Neural cell (in vitro differentiated cells): ENCODE measurements around the gene HHLA2. TPM values are rescaled to one million over a fixed set of nuclear protein-coding genes. Genes with fewer than 3 reads are reported as not detected.

Experiments used
- H2AFZ ChIP-seq: fragments of 200-600, 300-800 bp; sonication (generic), shearing (Covaris generic); 2 replicates; pipeline ENCODE4 v1.6.0; 2014; ENCODE audit warnings: low read depth, mild to moderate bottlenecking, antibody characterized with exemption, low read length, moderate library complexity
- H3F3A ChIP-seq: fragments of 200-600 bp; shearing (Covaris generic); 2 replicates; pipeline ENCODE4 v1.6.1; 2016; ENCODE audit warnings: mild to moderate bottlenecking, moderate library complexity, mixed read lengths, antibody characterized with exemption, low read length; ENCODE audit not compliant: insufficient read depth, poor library complexity, severe bottlenecking
- H3K27ac ChIP-seq: fragments of 200-600, 300-800 bp; sonication (generic), shearing (Covaris generic); 2 replicates; pipeline ENCODE4 v1.5.1; 2014; ENCODE audit warnings: mild to moderate bottlenecking, low read length, moderate library complexity
- H3K27me3 ChIP-seq: fragments of 300-800, 200-600 bp; sonication (generic), shearing (Covaris generic); 2 replicates; pipeline ENCODE4 v1.6.0; 2014; ENCODE audit warnings: mild to moderate bottlenecking, low read depth, low read length, moderate library complexity; ENCODE audit not compliant: insufficient read depth
- H3K36me3 ChIP-seq: fragments of 300-800, 200-600 bp; sonication (generic), shearing (Covaris generic); 2 replicates; pipeline ENCODE4 v1.5.1; 2014; ENCODE audit warnings: mild to moderate bottlenecking, antibody characterized with exemption, low read length, moderate library complexity; ENCODE audit not compliant: insufficient read depth
- H3K4me2 ChIP-seq: fragments of 300-800, 200-600 bp; sonication (generic), shearing (Covaris generic); 2 replicates; pipeline ENCODE4 v1.6.0; 2014; ENCODE audit warnings: mild to moderate bottlenecking, low read length
- H3K4me3 ChIP-seq: fragments of 300-800, 200-600 bp; sonication (generic), shearing (Covaris generic); 2 replicates; pipeline ENCODE4 v1.5.1; 2014; ENCODE audit warnings: mild to moderate bottlenecking, low read length, moderate library complexity
- H3K79me2 ChIP-seq: fragments of 200-600 bp; shearing (Covaris generic); replicated peaks from 2 replicates; pipeline ENCODE4 v1.6.0; 2014; ENCODE audit warnings: mild to moderate bottlenecking, low read length, moderate library complexity; ENCODE audit not compliant: insufficient read depth
- H3K9ac ChIP-seq: fragments of 300-800, 200-600 bp; sonication (generic), shearing (Covaris generic); 2 replicates; pipeline ENCODE4 v1.6.1; 2016; ENCODE audit warnings: mild to moderate bottlenecking, low read length, mixed read lengths
- H3K9me2 ChIP-seq: fragments of 200-600 bp; shearing (Covaris generic); 2 replicates; pipeline ENCODE4 v1.6.1; 2016; ENCODE audit warnings: mild to moderate bottlenecking, low read length, mixed read lengths; ENCODE audit not compliant: insufficient read depth
- H3K9me3 ChIP-seq: fragments of 200-600, 300-800 bp; sonication (generic), shearing (Covaris generic); 2 replicates; pipeline ENCODE4 v1.6.1; 2016; ENCODE audit warnings: mild to moderate bottlenecking, mixed run types, low read length, moderate library complexity, mixed read lengths
- H4K20me1 ChIP-seq: fragments of 200-600 bp; shearing (Covaris generic); 2 replicates; pipeline ENCODE4 v1.6.1; 2016; ENCODE audit warnings: mild to moderate bottlenecking, mixed run types; ENCODE audit not compliant: insufficient read depth
- CTCF ChIP-seq: fragments of 450-650 bp; IDR thresholded peaks from 2 replicates; pipeline ENCODE4 v1.5.1; 2014; ENCODE audit warnings: antibody characterized with exemption, mild to moderate bottlenecking, moderate library complexity; ENCODE audit not compliant: poor library complexity, severe bottlenecking
- EP300 ChIP-seq: fragments of 450-650 bp; conservative IDR thresholded peaks from 2 replicates; pipeline ENCODE4 v1.6.1; 2014; ENCODE audit warnings: antibody characterized with exemption, mild to moderate bottlenecking, moderate library complexity; ENCODE audit not compliant: poor library complexity, severe bottlenecking
- EZH2 ChIP-seq: fragments of 200-600, 300-800 bp; shearing (Covaris generic), sonication (generic); IDR thresholded peaks from 2 replicates; pipeline ENCODE4 v1.6.1; 2014; ENCODE audit warnings: antibody characterized with exemption, low read length, borderline replicate concordance, mild to moderate bottlenecking; ENCODE audit not compliant: insufficient read depth, poor library complexity, severe bottlenecking
- MXI1 ChIP-seq: fragments of 450-650 bp; conservative IDR thresholded peaks from 2 replicates; pipeline ENCODE4 v1.6.1; 2014; ENCODE audit warnings: antibody characterized with exemption, mild to moderate bottlenecking; ENCODE audit not compliant: poor library complexity, severe bottlenecking
- POLR2AphosphoS5 ChIP-seq: IDR thresholded peaks from 2 replicates; pipeline ENCODE4 v1.6.1; 2012
- RAD21 ChIP-seq: fragments of 450-650 bp; conservative IDR thresholded peaks from 2 replicates; pipeline ENCODE4 v1.6.1; 2014; ENCODE audit warnings: antibody characterized with exemption, mild to moderate bottlenecking, moderate library complexity
- SMC3 ChIP-seq: fragments of 450-650 bp; conservative IDR thresholded peaks from 2 replicates; pipeline ENCODE4 v1.6.1; 2014; ENCODE audit warnings: antibody characterized with exemption, mild to moderate bottlenecking, moderate library complexity; ENCODE audit not compliant: poor library complexity
- TAF1 ChIP-seq: IDR thresholded peaks from 2 replicates; pipeline ENCODE4 v1.6.1; 2012; ENCODE audit warnings: low read depth
- polyA plus RNA-seq: library from polyadenylated mRNA; depleted of rRNA; stranded (reverse); fragments of >200 nt; gene quantifications from 2 replicates; pipeline ENCODE4 v1.2.3, GENCODE V29; 2014
- TF ChIP-seq, protein P1 (sequence below): IDR thresholded peaks from 2 replicates; pipeline ENCODE4 v1.6.1; 2012; ENCODE audit warnings: borderline replicate concordance

Gene HHLA2
- polyA plus RNA-seq, 1 donor from 2014 or later = not detected

GRCh38 chr3:108393128-108393900 is 97.0 kb downstream of the HHLA2 start:
- Histone ChIP-seq H3K4me2 (no peak overlapping the region), H3K27me3 (no peaks in the 10 kb centered on the region), H2AFZ (no peak overlapping the region), H3K9me2 (no peaks in the 10 kb centered on the region), H3K9me3 (no peaks in the 10 kb centered on the region), H4K20me1 (no peaks in the 10 kb centered on the region), H3K4me3 (no peak overlapping the region), H3F3A (no peaks in the 10 kb centered on the region), H3K27ac (no peak overlapping the region), H3K9ac (no peak overlapping the region), H3K79me2 (no peaks in the 10 kb centered on the region), H3K36me3 (no peaks in the 10 kb centered on the region)
- TF ChIP-seq TAF1 (no peak), EZH2 (no peak), MXI1 (no peak), EP300 (no peak), CTCF (no peak), SMC3 (no peak), POLR2AphosphoS5 (no peak), RAD21 (no peak)
- TF ChIP-seq, protein P1, sequence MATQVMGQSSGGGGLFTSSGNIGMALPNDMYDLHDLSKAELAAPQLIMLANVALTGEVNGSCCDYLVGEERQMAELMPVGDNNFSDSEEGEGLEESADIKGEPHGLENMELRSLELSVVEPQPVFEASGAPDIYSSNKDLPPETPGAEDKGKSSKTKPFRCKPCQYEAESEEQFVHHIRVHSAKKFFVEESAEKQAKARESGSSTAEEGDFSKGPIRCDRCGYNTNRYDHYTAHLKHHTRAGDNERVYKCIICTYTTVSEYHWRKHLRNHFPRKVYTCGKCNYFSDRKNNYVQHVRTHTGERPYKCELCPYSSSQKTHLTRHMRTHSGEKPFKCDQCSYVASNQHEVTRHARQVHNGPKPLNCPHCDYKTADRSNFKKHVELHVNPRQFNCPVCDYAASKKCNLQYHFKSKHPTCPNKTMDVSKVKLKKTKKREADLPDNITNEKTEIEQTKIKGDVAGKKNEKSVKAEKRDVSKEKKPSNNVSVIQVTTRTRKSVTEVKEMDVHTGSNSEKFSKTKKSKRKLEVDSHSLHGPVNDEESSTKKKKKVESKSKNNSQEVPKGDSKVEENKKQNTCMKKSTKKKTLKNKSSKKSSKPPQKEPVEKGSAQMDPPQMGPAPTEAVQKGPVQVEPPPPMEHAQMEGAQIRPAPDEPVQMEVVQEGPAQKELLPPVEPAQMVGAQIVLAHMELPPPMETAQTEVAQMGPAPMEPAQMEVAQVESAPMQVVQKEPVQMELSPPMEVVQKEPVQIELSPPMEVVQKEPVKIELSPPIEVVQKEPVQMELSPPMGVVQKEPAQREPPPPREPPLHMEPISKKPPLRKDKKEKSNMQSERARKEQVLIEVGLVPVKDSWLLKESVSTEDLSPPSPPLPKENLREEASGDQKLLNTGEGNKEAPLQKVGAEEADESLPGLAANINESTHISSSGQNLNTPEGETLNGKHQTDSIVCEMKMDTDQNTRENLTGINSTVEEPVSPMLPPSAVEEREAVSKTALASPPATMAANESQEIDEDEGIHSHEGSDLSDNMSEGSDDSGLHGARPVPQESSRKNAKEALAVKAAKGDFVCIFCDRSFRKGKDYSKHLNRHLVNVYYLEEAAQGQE = no peak

DNA sequence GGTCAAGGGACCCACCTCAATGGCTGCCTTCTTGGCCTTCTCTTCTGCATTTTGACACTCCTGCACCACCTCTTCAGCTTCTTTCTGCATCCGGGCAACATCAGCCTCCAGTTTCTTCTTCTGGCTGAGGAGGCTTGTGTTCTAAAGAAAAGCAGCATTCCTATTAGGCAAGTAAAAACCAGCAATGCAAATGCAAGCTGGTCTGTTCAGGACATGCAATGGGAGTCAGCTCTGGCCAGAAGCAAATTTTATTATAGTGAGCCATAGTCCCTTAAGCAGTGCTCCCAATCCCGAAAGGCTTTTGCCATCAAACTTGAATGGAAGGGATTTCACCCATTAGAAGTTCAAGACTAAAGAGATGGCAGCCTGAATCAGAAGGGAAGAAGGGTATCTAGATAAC is 97.7 kb downstream of the HHLA2 start:
- Histone ChIP-seq H3K4me2 (no peak overlapping the region), H2AFZ (no peak overlapping the region)
- TF ChIP-seq TAF1 (no peak), CTCF (no peak), RAD21 (no peak), SMC3 (no peak), MXI1 (no peak), EP300 (no peak), EZH2 (no peak), POLR2AphosphoS5 (no peak)
- TF ChIP-seq, protein P1 = no peak

More for the DNA sequence above, 97.7 kb downstream of the HHLA2 start:
- Histone ChIP-seq H3K4me3 (no peak overlapping the region), H3K36me3 (no peaks in the 10 kb centered on the region), H3K79me2 (no peaks in the 10 kb centered on the region), H3K27ac (no peak overlapping the region), H3F3A (no peaks in the 10 kb centered on the region), H3K9me3 (no peaks in the 10 kb centered on the region), H3K9ac (no peak overlapping the region), H4K20me1 (no peaks in the 10 kb centered on the region), H3K9me2 (no peaks in the 10 kb centered on the region), H3K27me3 (no peaks in the 10 kb centered on the region)
